Breast epithelium (tissue), 4 donors: ENCODE measurements around the gene ZNF292. TPM values are rescaled to one million over a fixed set of nuclear protein-coding genes. Genes with fewer than 3 reads are reported as not detected.

Experiments used
- DNase-seq, 2 donors: peaks; one replicate each; pipeline ENCODE4 v3.0.0-alpha.2; 2019; ENCODE audit warnings: low spot score in 2 of 2
- H3K27ac ChIP-seq, 2 donors: fragments of 200-600 bp; sonication (generic) in 1 of 2; one replicate each; pipeline ENCODE4 v1.5.1; 2016 to 2019; ENCODE audit warnings: mild to moderate bottlenecking in 1 of 2
- H3K27me3 ChIP-seq, 2 donors: fragments of 200-600 bp; sonication (generic) in 1 of 2; one replicate each; pipeline versions ENCODE4 v1.5.1 to v1.6.0; 2017 to 2019; ENCODE audit warnings: control low read depth in 1 of 2, mild to moderate bottlenecking in 1 of 2
- H3K36me3 ChIP-seq: fragments of 200-600 bp; one replicate; pipeline ENCODE4 v1.5.1; 2019
- H3K4me1 ChIP-seq, 2 donors: fragments of 200-600 bp; sonication (generic); one replicate each; pipeline ENCODE4 v1.5.1; 2016 to 2019; ENCODE audit warnings: control low read depth in 1 of 2
- H3K4me3 ChIP-seq, 3 donors: fragments of 200-600 bp; sonication (generic); 1 replicate in 2 of 3; 2 replicates in 1 of 3; pipeline ENCODE4 v1.5.1; 2016 to 2019; ENCODE audit warnings: mild to moderate bottlenecking in 3 of 3, moderate library complexity in 2 of 3
- H3K9me3 ChIP-seq, 2 donors: fragments of 200-600 bp; sonication (generic) in 1 of 2; one replicate each; pipeline ENCODE4 v1.5.1; 2016 to 2019; ENCODE audit warnings: control low read depth in 1 of 2
- CTCF ChIP-seq, 3 donors: fragments of 450-650 bp; IDR thresholded peaks; one replicate each; pipeline ENCODE4 v1.5.1; 2016 to 2017; ENCODE audit warnings: antibody characterized with exemption in 3 of 3, mild to moderate bottlenecking in 3 of 3, moderate library complexity in 3 of 3
- POLR2A ChIP-seq: fragments of 450-650 bp; IDR thresholded peaks from one replicate; pipeline ENCODE4 v1.6.1; 2016; ENCODE audit warnings: antibody characterized with exemption, mild to moderate bottlenecking, moderate library complexity
- POLR2AphosphoS5 ChIP-seq, 3 donors: sonication (generic); formaldehyde crosslinking; IDR thresholded peaks; one replicate each; pipeline ENCODE4 v1.6.1; 2017; ENCODE audit warnings: antibody characterized with exemption in 3 of 3
- intact Hi-C: fragments of 100-400 bp; cut with DNase I; formaldehyde crosslinking; loops from one replicate; pipeline ENCODE4 v1.15.1; 2023; ENCODE audit warnings: low total_unique reads
- total RNA-seq, 3 donors: library from RNA; depleted of rRNA; stranded (reverse); fragments of >200 nt; gene quantifications; one replicate each; pipeline ENCODE4 v1.1.0, GENCODE V29; 2016

The ZNF292 gene
- 10 to 100 TPM; 35.0 to 95.1 (median 56.7) TPM for total RNA-seq

GRCh38 chr6:87154993-87155841 is at the start of gene ZNF292:
Gene ZNF292 (plus strand): TSS chr6:87155565. CDS start chr6:87155592, 27 bp downstream.
- peaks cover 0 to 6% of the 10 kb centered on the region in 2 donors for H3K4me1 ChIP-seq
- H3K27ac ChIP-seq = peak within 1 kb of the TSS; percentile 96 to 98
- no peaks in the 10 kb centered on the region for H3K27me3 ChIP-seq
- intact Hi-C loops = no loop called here
- peak within 1 kb of the TSS; percentile 77 to 98 (median 92) for H3K4me3 ChIP-seq
- H3K36me3 ChIP-seq = no peaks in the 10 kb centered on the region
- H3K9me3 ChIP-seq = no peaks in the 10 kb centered on the region
- peak; percentile 93 to 96 for DNase-seq
- TF ChIP-seq POLR2A (peak; percentile 61), POLR2AphosphoS5 (IDR thresholded peaks at IDR 0.05) (peak; percentile 92 to 98 (median 96)), CTCF (IDR thresholded peaks at IDR 0.05) (peak in 1 of 3 donors; percentile 7)

GRCh38 chr6:87105823-87106222 is 49.5 kb upstream of the ZNF292 start:
- no peak overlapping the region for H3K27ac ChIP-seq

GRCh38 chr6:87110636-87111035 is 44.7 kb upstream of the ZNF292 start:
- TF ChIP-seq CTCF (IDR thresholded peaks at IDR 0.05) (no peak), POLR2AphosphoS5 (IDR thresholded peaks at IDR 0.05) (no peak), POLR2A (no peak)
- no peak overlapping the region for H3K4me3 ChIP-seq

More at GRCh38 chr6:87105823-87106222, 49.5 kb upstream of the ZNF292 start:
- Histone ChIP-seq H3K27me3 (no peaks in the 10 kb centered on the region), H3K4me3 (no peak overlapping the region), H3K4me1 (no peaks in the 10 kb centered on the region), H3K36me3 (no peaks in the 10 kb centered on the region), H3K9me3 (no peaks in the 10 kb centered on the region)
- DNase-seq = no peak
- intact Hi-C loops = no loop called here
- TF ChIP-seq CTCF (IDR thresholded peaks at IDR 0.05) = no peak
- TF ChIP-seq POLR2A = no peak
- no peak for TF ChIP-seq POLR2AphosphoS5 (IDR thresholded peaks at IDR 0.05)

DNA sequence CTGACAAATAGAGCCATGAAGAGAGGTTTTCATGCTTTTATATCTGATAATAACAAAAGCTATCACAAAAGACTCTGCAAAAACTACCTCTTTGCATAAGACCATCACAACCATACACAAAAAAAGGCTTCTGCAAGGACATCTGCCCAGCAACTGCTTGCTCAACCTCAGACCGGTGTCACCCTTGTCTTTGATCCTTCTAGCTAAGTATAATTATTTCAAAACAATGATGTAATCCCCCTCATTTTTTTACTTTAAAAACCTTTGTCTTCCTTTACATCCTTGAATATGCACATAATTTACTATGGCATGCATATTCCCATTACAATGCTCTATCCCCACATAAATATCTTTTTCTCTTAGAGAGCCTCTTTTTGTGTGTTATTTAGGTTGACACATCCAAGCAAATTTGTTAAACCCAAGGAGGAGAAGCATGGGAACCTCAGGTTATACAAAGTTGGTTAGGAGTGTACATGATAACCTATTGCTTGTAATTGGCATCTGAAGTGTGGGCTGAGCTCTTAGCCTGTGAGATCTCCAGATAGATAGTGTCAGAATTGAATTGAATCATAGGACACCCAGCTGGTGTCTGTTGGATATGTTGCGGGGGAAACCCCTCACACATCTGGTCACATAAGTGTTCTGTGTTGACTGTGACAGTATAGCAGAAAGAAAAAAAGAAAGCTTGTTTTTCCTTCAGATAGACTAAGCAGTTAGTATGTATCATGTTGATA is 39.8 kb upstream of the ZNF292 start:
- H3K36me3 ChIP-seq = no peaks in the 10 kb centered on the region
- H3K27ac ChIP-seq = no peak overlapping the region
- intact Hi-C loops = no loop called here
- no peak for TF ChIP-seq POLR2AphosphoS5 (IDR thresholded peaks at IDR 0.05)
- TF ChIP-seq POLR2A = no peak
- TF ChIP-seq CTCF (IDR thresholded peaks at IDR 0.05) = no peak
- H3K4me3 ChIP-seq = no peak overlapping the region
- no peaks in the 10 kb centered on the region for H3K9me3 ChIP-seq
- no peaks in the 10 kb centered on the region for H3K27me3 ChIP-seq
- DNase-seq = no peak
- no peaks in the 10 kb centered on the region for H3K4me1 ChIP-seq

More at GRCh38 chr6:87110636-87111035, 44.7 kb upstream of the ZNF292 start:
- Histone ChIP-seq H3K27ac (no peak overlapping the region), H3K27me3 (no peaks in the 10 kb centered on the region), H3K9me3 (no peaks in the 10 kb centered on the region), H3K36me3 (no peaks in the 10 kb centered on the region), H3K4me1 (no peaks in the 10 kb centered on the region)
- no peak for DNase-seq
- intact Hi-C loops = no loop called here

DNA sequence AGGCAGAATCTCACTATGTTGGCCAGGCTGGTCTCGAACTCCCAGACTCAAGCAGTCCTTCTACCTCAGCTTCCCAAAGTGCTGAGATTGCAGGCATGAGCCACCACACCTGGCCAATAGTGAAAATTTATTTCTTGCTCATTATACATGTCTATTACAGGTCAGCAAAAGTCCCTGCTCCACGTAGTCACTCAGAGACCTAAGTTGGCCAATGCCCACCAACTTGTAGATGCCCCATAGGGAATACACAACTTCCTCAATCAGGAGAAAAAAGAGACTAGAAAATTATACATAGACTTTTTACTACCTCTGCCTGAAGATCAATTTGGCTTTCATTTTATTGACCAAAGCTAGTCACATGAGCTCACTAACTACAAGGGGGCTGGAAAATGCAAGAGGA is 38.4 kb upstream of the ZNF292 start:
- Histone ChIP-seq H3K9me3 (peaks cover 0 to 2% of the 10 kb centered on the region in 2 donors), H3K27ac (no peak overlapping the region), H3K4me3 (no peak overlapping the region), H3K27me3 (no peaks in the 10 kb centered on the region), H3K36me3 (no peaks in the 10 kb centered on the region), H3K4me1 (no peaks in the 10 kb centered on the region)
- no peak for DNase-seq
- intact Hi-C loops = no loop called here
- TF ChIP-seq POLR2A (no peak), CTCF (IDR thresholded peaks at IDR 0.05) (no peak), POLR2AphosphoS5 (IDR thresholded peaks at IDR 0.05) (no peak)
